ENCODE data around the gene ARID4B.

DNA sequence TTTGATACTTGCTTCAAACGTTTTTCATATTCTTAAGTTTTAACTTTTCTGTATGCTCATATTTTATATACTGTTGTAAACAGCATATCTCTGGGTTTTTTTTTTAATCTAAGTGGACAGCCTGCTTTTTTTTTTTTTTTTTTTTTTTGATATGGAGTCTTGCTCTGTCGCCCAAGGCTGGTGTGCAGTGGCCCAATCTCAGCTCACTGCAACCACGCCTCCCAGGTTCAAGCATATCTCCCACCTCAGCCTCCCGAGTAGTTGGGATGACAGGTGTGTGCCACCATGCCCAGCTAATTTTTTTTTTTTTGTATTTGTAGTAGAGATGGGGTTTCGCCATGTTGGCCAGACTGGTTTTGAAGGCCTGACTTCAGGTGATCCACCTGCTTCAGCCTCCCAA is 40.4 kb upstream of the ARID4B start:
- TF ChIP-seq, protein P1, sequence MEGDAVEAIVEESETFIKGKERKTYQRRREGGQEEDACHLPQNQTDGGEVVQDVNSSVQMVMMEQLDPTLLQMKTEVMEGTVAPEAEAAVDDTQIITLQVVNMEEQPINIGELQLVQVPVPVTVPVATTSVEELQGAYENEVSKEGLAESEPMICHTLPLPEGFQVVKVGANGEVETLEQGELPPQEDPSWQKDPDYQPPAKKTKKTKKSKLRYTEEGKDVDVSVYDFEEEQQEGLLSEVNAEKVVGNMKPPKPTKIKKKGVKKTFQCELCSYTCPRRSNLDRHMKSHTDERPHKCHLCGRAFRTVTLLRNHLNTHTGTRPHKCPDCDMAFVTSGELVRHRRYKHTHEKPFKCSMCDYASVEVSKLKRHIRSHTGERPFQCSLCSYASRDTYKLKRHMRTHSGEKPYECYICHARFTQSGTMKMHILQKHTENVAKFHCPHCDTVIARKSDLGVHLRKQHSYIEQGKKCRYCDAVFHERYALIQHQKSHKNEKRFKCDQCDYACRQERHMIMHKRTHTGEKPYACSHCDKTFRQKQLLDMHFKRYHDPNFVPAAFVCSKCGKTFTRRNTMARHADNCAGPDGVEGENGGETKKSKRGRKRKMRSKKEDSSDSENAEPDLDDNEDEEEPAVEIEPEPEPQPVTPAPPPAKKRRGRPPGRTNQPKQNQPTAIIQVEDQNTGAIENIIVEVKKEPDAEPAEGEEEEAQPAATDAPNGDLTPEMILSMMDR (IDR thresholded peaks at IDR 0.05; ENCODE audit: insufficient read depth, low read length): no peak
- TF ChIP-seq, protein P2, sequence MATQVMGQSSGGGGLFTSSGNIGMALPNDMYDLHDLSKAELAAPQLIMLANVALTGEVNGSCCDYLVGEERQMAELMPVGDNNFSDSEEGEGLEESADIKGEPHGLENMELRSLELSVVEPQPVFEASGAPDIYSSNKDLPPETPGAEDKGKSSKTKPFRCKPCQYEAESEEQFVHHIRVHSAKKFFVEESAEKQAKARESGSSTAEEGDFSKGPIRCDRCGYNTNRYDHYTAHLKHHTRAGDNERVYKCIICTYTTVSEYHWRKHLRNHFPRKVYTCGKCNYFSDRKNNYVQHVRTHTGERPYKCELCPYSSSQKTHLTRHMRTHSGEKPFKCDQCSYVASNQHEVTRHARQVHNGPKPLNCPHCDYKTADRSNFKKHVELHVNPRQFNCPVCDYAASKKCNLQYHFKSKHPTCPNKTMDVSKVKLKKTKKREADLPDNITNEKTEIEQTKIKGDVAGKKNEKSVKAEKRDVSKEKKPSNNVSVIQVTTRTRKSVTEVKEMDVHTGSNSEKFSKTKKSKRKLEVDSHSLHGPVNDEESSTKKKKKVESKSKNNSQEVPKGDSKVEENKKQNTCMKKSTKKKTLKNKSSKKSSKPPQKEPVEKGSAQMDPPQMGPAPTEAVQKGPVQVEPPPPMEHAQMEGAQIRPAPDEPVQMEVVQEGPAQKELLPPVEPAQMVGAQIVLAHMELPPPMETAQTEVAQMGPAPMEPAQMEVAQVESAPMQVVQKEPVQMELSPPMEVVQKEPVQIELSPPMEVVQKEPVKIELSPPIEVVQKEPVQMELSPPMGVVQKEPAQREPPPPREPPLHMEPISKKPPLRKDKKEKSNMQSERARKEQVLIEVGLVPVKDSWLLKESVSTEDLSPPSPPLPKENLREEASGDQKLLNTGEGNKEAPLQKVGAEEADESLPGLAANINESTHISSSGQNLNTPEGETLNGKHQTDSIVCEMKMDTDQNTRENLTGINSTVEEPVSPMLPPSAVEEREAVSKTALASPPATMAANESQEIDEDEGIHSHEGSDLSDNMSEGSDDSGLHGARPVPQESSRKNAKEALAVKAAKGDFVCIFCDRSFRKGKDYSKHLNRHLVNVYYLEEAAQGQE (IDR thresholded peaks at IDR 0.05; ENCODE audit: insufficient replicate concordance, low read depth): no peak
- TF ChIP-seq GABPA (IDR thresholded peaks at IDR 0.05; ENCODE audit: low read depth) (no peak), POLR2AphosphoS5 (IDR thresholded peaks at IDR 0.05; ENCODE audit: low read depth) (no peak), SPI1 (IDR thresholded peaks at IDR 0.05; ENCODE audit: borderline replicate concordance, low read depth) (no peak)
